ENCODE data around the gene NFIB. TPM values are rescaled to one million over a fixed set of nuclear protein-coding genes. Genes with fewer than 3 reads are reported as not detected.

Gene NFIB
- total and polyA plus RNA-seq, 2 experiments from 2014 or later: 5.3 to 6.0 TPM

GRCh38 chr9:14281136-14281795 is 32.7 kb downstream of the NFIB start:
- Histone ChIP-seq H3K4me3 (no peak overlapping the region), H3K4me2 (ENCODE audit: unreplicated experiment) (no peak overlapping the region)
- no peak for DNase-seq

GRCh38 chr9:14279671-14280070 is 34.3 kb downstream of the NFIB start:
- TF ChIP-seq EZH2phosphoT487 (IDR thresholded peaks at IDR 0.05; ENCODE audit: insufficient read depth, low read depth) (no peak), EZH2 (IDR thresholded peaks at IDR 0.05; ENCODE audit: insufficient read depth, poor library complexity, severe bottlenecking) (no peak)
- H3F3A ChIP-seq (ENCODE audit: insufficient read depth): peaks cover 30% of the 10 kb centered on the region
- H3K4me3 ChIP-seq: no peak overlapping the region
- no peak overlapping the region for H3K27ac ChIP-seq
- no peak for DNase-seq
- 89 to 91% methylated on average over 3 of the region's 3 CpGs for WGBS, 2 experiments (ENCODE audit: low coverage in 1 of 2, low lambda C conversion rate in 2 of 2, missing lambda C conversion rate in 2 of 2)
- in situ Hi-C loops (cut with MboI): no loop called here
- H3K9me2 ChIP-seq (ENCODE audit: insufficient read depth): no peaks in the 10 kb centered on the region
- H3K4me1 ChIP-seq (ENCODE audit: insufficient read depth): peaks cover 49% of the 10 kb centered on the region
- no peak overlapping the region for H2AFZ ChIP-seq
- no peak overlapping the region for H3K4me2 ChIP-seq (ENCODE audit: unreplicated experiment)
- no peaks in the 10 kb centered on the region for H3K79me2 ChIP-seq (ENCODE audit: insufficient read depth)
- H3K9me3 ChIP-seq (ENCODE audit: low read depth): no peaks in the 10 kb centered on the region
- H3K9ac ChIP-seq: no peak overlapping the region
- no peaks in the 10 kb centered on the region for H3K36me3 ChIP-seq (ENCODE audit: low read depth)
- no peaks in the 10 kb centered on the region for H4K20me1 ChIP-seq (ENCODE audit: insufficient read depth)
- no peaks in the 10 kb centered on the region for H3K27me3 ChIP-seq (replicated peaks; ENCODE audit: insufficient read depth)

More at GRCh38 chr9:14281136-14281795, 32.7 kb downstream of the NFIB start:
- Histone ChIP-seq H3K27me3 (replicated peaks; ENCODE audit: insufficient read depth) (no peaks in the 10 kb centered on the region), H3K79me2 (ENCODE audit: insufficient read depth) (no peaks in the 10 kb centered on the region), H2AFZ (no peak overlapping the region), H3F3A (ENCODE audit: insufficient read depth) (peaks cover 30% of the 10 kb centered on the region), H3K4me1 (ENCODE audit: insufficient read depth) (peaks cover 49% of the 10 kb centered on the region), H3K9me2 (ENCODE audit: insufficient read depth) (no peaks in the 10 kb centered on the region), H3K9ac (no peak overlapping the region), H3K27ac (no peak overlapping the region), H3K9me3 (ENCODE audit: low read depth) (no peaks in the 10 kb centered on the region), H3K36me3 (ENCODE audit: low read depth) (no peaks in the 10 kb centered on the region), H4K20me1 (ENCODE audit: insufficient read depth) (no peaks in the 10 kb centered on the region)
- 81 to 86% methylated on average over 1 of the region's 1 CpG for WGBS, 2 experiments (ENCODE audit: low coverage in 1 of 2, low lambda C conversion rate in 2 of 2, missing lambda C conversion rate in 2 of 2)
- in situ Hi-C loops (cut with MboI): no loop called here
- no peak for TF ChIP-seq EZH2 (IDR thresholded peaks at IDR 0.05; ENCODE audit: insufficient read depth, poor library complexity, severe bottlenecking)
- TF ChIP-seq EZH2phosphoT487 (IDR thresholded peaks at IDR 0.05; ENCODE audit: insufficient read depth, low read depth): no peak

GRCh38 chr9:14278291-14278721 is 35.6 kb downstream of the NFIB start:
- Histone ChIP-seq H3K79me2 (ENCODE audit: insufficient read depth) (no peaks in the 10 kb centered on the region), H3K27me3 (replicated peaks; ENCODE audit: insufficient read depth) (no peaks in the 10 kb centered on the region), H3K4me3 (peak overlapping the region; percentile 7), H3K9me2 (ENCODE audit: insufficient read depth) (no peaks in the 10 kb centered on the region), H3K36me3 (ENCODE audit: low read depth) (no peaks in the 10 kb centered on the region), H3K4me2 (ENCODE audit: unreplicated experiment) (peak overlapping the region; percentile 60), H2AFZ (no peak overlapping the region), H3K9ac (no peak overlapping the region; the same call in 1 of the 2 replicates), H4K20me1 (ENCODE audit: insufficient read depth) (no peaks in the 10 kb centered on the region), H3K27ac (peak overlapping the region; percentile 48), H3K9me3 (ENCODE audit: low read depth) (no peaks in the 10 kb centered on the region), H3F3A (ENCODE audit: insufficient read depth) (peaks cover 30% of the 10 kb centered on the region), H3K4me1 (ENCODE audit: insufficient read depth) (peaks cover 49% of the 10 kb centered on the region)
- WGBS, 2 experiments (ENCODE audit: low coverage in 1 of 2, low lambda C conversion rate in 2 of 2, missing lambda C conversion rate in 2 of 2): 5 to 6% methylated on average over 5 of the region's 5 CpGs
- in situ Hi-C loops (cut with MboI): no loop called here
- DNase-seq: peak; percentile 87
- no peak for TF ChIP-seq EZH2 (IDR thresholded peaks at IDR 0.05; ENCODE audit: insufficient read depth, poor library complexity, severe bottlenecking)
- no peak; the same call in 1 of the 2 replicates for TF ChIP-seq EZH2phosphoT487 (IDR thresholded peaks at IDR 0.05; ENCODE audit: insufficient read depth, low read depth)

- Histone ChIP-seq H3K9me3 (ENCODE audit: low read depth) (no peaks in the 10 kb centered on the region), H2AFZ (no peak overlapping the region), H3K27ac (peak overlapping the region; percentile 48), H3K79me2 (ENCODE audit: insufficient read depth) (no peaks in the 10 kb centered on the region), H3K36me3 (ENCODE audit: low read depth) (no peaks in the 10 kb centered on the region), H4K20me1 (ENCODE audit: insufficient read depth) (no peaks in the 10 kb centered on the region), H3K4me1 (ENCODE audit: insufficient read depth) (peaks cover 49% of the 10 kb centered on the region), H3F3A (ENCODE audit: insufficient read depth) (peaks cover 30% of the 10 kb centered on the region), H3K4me3 (peak overlapping the region; percentile 41), H3K9me2 (ENCODE audit: insufficient read depth) (no peaks in the 10 kb centered on the region), H3K4me2 (ENCODE audit: unreplicated experiment) (peak overlapping the region; percentile 60), H3K9ac (peak overlapping the region; percentile 1; the same call in 1 of the 2 replicates), H3K27me3 (replicated peaks; ENCODE audit: insufficient read depth) (no peaks in the 10 kb centered on the region)
- in situ Hi-C loops (cut with MboI): no loop called here
- peak; percentile 32 for DNase-seq
- WGBS, 2 experiments (ENCODE audit: low coverage in 1 of 2, low lambda C conversion rate in 2 of 2, missing lambda C conversion rate in 2 of 2): 55 to 58% methylated on average over 3 of the region's 3 CpGs
- TF ChIP-seq EZH2phosphoT487 (IDR thresholded peaks at IDR 0.05; ENCODE audit: insufficient read depth, low read depth): no peak
- TF ChIP-seq EZH2 (IDR thresholded peaks at IDR 0.05; ENCODE audit: insufficient read depth, poor library complexity, severe bottlenecking): no peak
Measured at GRCh38 chr9:14277761-14278160, 36.2 kb downstream of the NFIB start.

Data from GM23248 (cell line).